ENCODE data around the gene CDH26.

CDH26 gene

DNA sequence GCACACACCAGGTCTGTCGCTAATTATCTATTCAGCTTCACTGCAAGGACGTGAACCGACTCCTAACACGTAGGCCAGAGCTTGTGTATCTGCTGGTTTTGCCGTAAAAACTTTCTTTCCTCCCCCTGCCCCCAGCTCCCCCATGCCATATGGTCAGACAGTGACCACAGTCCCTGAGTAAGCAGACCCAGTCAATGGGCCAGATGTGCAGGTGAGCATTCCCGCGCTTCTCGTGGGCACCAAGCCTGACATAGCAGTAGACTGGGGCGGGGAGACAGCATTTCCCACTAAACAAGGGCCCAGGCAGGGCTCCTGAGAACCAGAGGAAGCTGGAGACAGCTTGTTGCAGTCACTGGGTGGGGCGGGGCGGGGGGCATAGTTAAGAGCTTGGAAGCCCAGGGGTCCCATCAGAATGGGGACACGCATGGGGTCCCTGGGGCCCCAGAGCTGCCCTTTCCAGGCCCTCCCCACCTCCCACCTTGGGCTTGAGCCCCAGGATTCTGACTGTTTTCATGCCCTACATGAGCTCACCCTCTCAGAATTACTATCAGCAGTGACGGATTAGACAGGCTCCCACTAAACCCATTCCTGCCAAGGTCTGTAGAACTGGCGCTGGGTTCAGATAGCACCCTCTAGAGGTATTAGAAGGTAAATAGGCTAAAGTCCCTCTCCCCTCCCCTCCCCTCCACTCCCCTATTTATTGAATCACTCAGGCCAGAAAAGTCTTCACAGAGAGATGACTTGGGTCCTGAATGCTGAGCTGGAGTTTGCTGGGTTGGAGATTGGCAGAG, 51.8 kb downstream of the CDH26 start:
- no peaks in the 10 kb centered on the region for H3K36me3 ChIP-seq (replicated peaks; ENCODE audit: insufficient read depth, low read length)
- H3K4me3 ChIP-seq (ENCODE audit: low read length), result no peak overlapping the region
- no peaks in the 10 kb centered on the region for H3K9me2 ChIP-seq (replicated peaks; ENCODE audit: insufficient read depth, low read length)
- TF ChIP-seq, protein P1, sequence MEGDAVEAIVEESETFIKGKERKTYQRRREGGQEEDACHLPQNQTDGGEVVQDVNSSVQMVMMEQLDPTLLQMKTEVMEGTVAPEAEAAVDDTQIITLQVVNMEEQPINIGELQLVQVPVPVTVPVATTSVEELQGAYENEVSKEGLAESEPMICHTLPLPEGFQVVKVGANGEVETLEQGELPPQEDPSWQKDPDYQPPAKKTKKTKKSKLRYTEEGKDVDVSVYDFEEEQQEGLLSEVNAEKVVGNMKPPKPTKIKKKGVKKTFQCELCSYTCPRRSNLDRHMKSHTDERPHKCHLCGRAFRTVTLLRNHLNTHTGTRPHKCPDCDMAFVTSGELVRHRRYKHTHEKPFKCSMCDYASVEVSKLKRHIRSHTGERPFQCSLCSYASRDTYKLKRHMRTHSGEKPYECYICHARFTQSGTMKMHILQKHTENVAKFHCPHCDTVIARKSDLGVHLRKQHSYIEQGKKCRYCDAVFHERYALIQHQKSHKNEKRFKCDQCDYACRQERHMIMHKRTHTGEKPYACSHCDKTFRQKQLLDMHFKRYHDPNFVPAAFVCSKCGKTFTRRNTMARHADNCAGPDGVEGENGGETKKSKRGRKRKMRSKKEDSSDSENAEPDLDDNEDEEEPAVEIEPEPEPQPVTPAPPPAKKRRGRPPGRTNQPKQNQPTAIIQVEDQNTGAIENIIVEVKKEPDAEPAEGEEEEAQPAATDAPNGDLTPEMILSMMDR (IDR thresholded peaks at IDR 0.05; ENCODE audit: low read length), result peak; percentile 27
- TF ChIP-seq EZH2 (optimal IDR thresholded peaks at IDR 0.05; ENCODE audit: low read depth, low read length), result no peak
- H3K27me3 ChIP-seq (replicated peaks; ENCODE audit: insufficient read depth, low read length), result no peaks in the 10 kb centered on the region
- H3F3A ChIP-seq (ENCODE audit: insufficient read depth, low read length), result no peaks in the 10 kb centered on the region
- no peaks in the 10 kb centered on the region for H3K4me1 ChIP-seq (ENCODE audit: low read length)
- no peak overlapping the region for H3K9ac ChIP-seq (ENCODE audit: low read length)
- no peaks in the 10 kb centered on the region for H4K20me1 ChIP-seq (ENCODE audit: insufficient read depth, low read length)
- DNase-seq, result no peak
- no peak overlapping the region for H2AFZ ChIP-seq (ENCODE audit: low read length)
- H3K27ac ChIP-seq (ENCODE audit: low read length), result no peak overlapping the region
- H3K4me2 ChIP-seq (ENCODE audit: low read depth, low read length), result no peak overlapping the region
- no peaks in the 10 kb centered on the region for H3K9me3 ChIP-seq (replicated peaks; ENCODE audit: insufficient read depth, low read length)
- no peaks in the 10 kb centered on the region for H3K79me2 ChIP-seq (ENCODE audit: low read length)

DNA sequence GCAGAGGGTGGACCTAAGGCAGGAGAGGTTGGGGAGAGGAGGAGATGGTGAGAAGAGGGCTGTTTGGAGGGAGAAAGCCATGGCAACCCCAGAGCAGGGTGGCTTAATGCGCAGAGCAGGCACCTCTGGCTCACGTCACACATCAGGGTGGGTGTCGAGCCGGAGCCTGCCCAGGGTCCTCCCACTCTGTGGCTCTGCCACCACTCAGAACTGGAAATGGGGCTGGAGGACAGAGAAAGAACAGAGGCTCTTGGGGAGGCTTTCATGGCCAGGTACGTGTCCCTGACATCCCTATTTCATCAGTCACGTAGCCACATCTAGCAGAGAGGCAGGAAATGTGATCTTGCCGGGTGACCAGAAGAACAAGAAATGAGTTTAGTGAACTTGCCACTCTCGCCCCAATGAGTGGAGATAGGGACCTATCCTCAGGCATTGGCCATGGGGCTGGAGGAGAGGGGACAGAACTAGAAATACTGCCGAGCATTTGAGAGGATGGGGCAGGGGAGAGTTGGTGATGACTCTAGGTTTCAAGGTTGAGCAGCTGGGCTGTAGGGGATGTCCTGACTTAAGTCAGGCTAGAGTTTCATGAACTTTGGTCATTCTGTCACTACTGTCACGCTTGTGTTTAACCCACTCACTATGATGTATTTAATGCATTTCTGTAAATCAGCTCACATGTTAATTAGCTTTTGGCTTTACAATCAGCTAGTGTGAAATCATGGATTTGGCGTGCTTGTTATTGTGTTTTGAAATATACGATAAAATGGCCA, 52.7 kb downstream of the CDH26 start:
- Histone ChIP-seq H3K9me3 (replicated peaks; ENCODE audit: insufficient read depth, low read length) (no peaks in the 10 kb centered on the region), H2AFZ (ENCODE audit: low read length) (no peak overlapping the region), H3K36me3 (replicated peaks; ENCODE audit: insufficient read depth, low read length) (no peaks in the 10 kb centered on the region), H3K27ac (ENCODE audit: low read length) (no peak overlapping the region), H3K27me3 (replicated peaks; ENCODE audit: insufficient read depth, low read length) (no peaks in the 10 kb centered on the region), H4K20me1 (ENCODE audit: insufficient read depth, low read length) (no peaks in the 10 kb centered on the region), H3K9me2 (replicated peaks; ENCODE audit: insufficient read depth, low read length) (no peaks in the 10 kb centered on the region), H3K4me2 (ENCODE audit: low read depth, low read length) (no peak overlapping the region), H3F3A (ENCODE audit: insufficient read depth, low read length) (no peaks in the 10 kb centered on the region), H3K4me3 (ENCODE audit: low read length) (no peak overlapping the region), H3K4me1 (ENCODE audit: low read length) (no peaks in the 10 kb centered on the region), H3K79me2 (ENCODE audit: low read length) (no peaks in the 10 kb centered on the region), H3K9ac (ENCODE audit: low read length) (no peak overlapping the region)
- DNase-seq, result no peak
- TF ChIP-seq, protein P1 (IDR thresholded peaks at IDR 0.05; ENCODE audit: low read length), result no peak
- TF ChIP-seq EZH2phosphoT487 (IDR thresholded peaks at IDR 0.05; ENCODE audit: low read length) (no peak), EZH2 (optimal IDR thresholded peaks at IDR 0.05; ENCODE audit: low read depth, low read length) (no peak)

DNA sequence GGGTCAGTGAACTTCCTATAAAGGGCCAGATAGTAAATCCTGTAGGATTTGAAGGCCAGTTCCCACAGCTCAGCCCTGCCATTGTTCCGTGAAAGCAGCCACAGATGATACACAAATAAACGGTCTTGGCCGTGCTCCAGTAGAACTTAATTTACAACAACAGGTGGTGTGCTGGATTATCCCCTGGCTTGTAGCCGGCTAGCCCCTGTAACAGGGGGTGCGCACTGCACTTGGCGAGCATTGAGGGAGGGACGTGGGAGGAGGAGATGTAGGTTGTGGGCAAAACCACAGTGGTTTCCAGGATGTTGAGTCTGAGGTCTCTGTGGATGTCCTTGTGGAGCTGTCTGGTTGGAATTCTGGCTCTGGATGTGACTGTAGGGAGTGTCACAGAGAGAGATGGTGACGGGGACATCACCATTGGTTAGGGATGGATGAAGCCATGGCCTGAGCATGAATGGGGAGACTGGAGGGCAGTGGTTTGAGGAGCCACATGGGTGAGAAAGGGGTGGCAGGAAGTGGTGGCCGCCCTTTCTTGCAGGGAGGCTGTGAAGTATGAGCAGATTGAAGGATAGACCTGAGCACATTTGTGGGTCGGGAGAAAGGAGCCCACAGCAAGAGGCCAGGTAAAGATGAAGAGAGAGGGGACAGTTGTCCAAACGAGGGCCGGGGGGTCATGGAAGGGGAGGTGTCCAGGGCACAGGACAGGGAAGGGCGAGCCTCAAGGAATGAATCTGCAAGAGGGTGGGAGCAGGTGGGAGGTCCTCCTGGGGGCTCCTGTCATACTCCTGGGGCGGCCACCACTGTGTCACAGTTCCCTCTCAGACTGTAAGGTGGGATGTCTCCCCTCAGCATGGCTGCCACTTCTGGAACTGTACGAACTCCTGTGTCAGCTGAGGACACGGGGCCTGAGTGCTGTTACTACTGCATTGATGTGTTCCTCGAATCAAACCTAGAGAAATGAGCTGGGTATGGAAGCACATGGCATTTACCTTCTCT, 53.6 kb downstream of the CDH26 start:
- H3K4me1 ChIP-seq (ENCODE audit: low read length), result no peaks in the 10 kb centered on the region
- H3K9me2 ChIP-seq (replicated peaks; ENCODE audit: insufficient read depth, low read length), result no peaks in the 10 kb centered on the region
- no peak overlapping the region for H3K9ac ChIP-seq (ENCODE audit: low read length)
- no peak overlapping the region for H3K4me3 ChIP-seq (ENCODE audit: low read length)
- no peaks in the 10 kb centered on the region for H4K20me1 ChIP-seq (ENCODE audit: insufficient read depth, low read length)
- no peaks in the 10 kb centered on the region for H3K9me3 ChIP-seq (replicated peaks; ENCODE audit: insufficient read depth, low read length)
- no peak overlapping the region for H3K27ac ChIP-seq (ENCODE audit: low read length)
- no peak for TF ChIP-seq EZH2 (optimal IDR thresholded peaks at IDR 0.05; ENCODE audit: low read depth, low read length)
- no peak for TF ChIP-seq EZH2phosphoT487 (IDR thresholded peaks at IDR 0.05; ENCODE audit: low read length)
- TF ChIP-seq, protein P1 (IDR thresholded peaks at IDR 0.05; ENCODE audit: low read length), result no peak
- no peaks in the 10 kb centered on the region for H3F3A ChIP-seq (ENCODE audit: insufficient read depth, low read length)
- no peaks in the 10 kb centered on the region for H3K27me3 ChIP-seq (replicated peaks; ENCODE audit: insufficient read depth, low read length)
- H2AFZ ChIP-seq (ENCODE audit: low read length), result no peak overlapping the region
- H3K4me2 ChIP-seq (ENCODE audit: low read depth, low read length), result no peak overlapping the region
- H3K36me3 ChIP-seq (replicated peaks; ENCODE audit: insufficient read depth, low read length), result no peaks in the 10 kb centered on the region
- no peak for DNase-seq
- H3K79me2 ChIP-seq (ENCODE audit: low read length), result no peaks in the 10 kb centered on the region
